Esophagus squamous epithelium (tissue), 5 donors: ENCODE results near the gene RGS6. TPM values are rescaled to one million over a fixed set of nuclear protein-coding genes. Genes with fewer than 3 reads are reported as not detected.

Experiments used
- DNase-seq: peaks from one replicate; lab custom pipeline; 2025; lab: John Stamatoyannopoulos, UW
- H3K27ac ChIP-seq, 4 donors: fragments of 200-600 bp; sonication (generic); one replicate each; pipeline ENCODE4 v1.5.1; 2016 to 2019; ENCODE audit warnings: mild to moderate bottlenecking in 1 of 4
- H3K27me3 ChIP-seq, 4 donors: fragments of 200-600 bp; sonication (generic); 1 replicate in 3 of 4; 2 replicates in 1 of 4; pipeline versions ENCODE4 v1.5.1 to v1.6.0; 2017 to 2021; ENCODE audit warnings: antibody characterized with exemption in 1 of 4
- H3K36me3 ChIP-seq, 3 donors: fragments of 200-600 bp; sonication (generic); one replicate each; pipeline ENCODE4 v1.5.1; 2016 to 2019
- H3K4me1 ChIP-seq, 3 donors: fragments of 200-600 bp; sonication (generic); one replicate each; pipeline ENCODE4 v1.5.1; 2017 to 2019
- H3K4me3 ChIP-seq, 4 donors: fragments of 200-600 bp; sonication (generic); 1 replicate in 3 of 4; 2 replicates in 1 of 4; pipeline ENCODE4 v1.5.1; 2016 to 2019; ENCODE audit warnings: mild to moderate bottlenecking in 2 of 4, moderate library complexity in 1 of 4
- H3K9me3 ChIP-seq, 3 donors: fragments of 200-600 bp; sonication (generic); one replicate each; pipeline ENCODE4 v1.5.1; 2016 to 2019
- POLR2A ChIP-seq, 4 donors: fragments of 450-650 bp; IDR thresholded peaks; one replicate each; pipeline ENCODE4 v1.6.1; 2017; ENCODE audit warnings: antibody characterized with exemption in 4 of 4, mild to moderate bottlenecking in 4 of 4, moderate library complexity in 3 of 4
- WGBS, 2 donors: methylation state at CpG; one replicate each; pipeline ENCODE4 v1.1.5; 2018; 5-methylcytosine and 5-hydroxymethylcytosine counted together
- intact Hi-C: fragments of 100-400 bp; cut with DNase I; formaldehyde crosslinking; loops from one replicate; pipeline ENCODE4 v1.15.0; 2022
- total RNA-seq, 4 donors: library from RNA; depleted of rRNA; stranded (reverse); fragments of >200 nt; gene quantifications; one replicate each; pipeline ENCODE4 v1.1.0, GENCODE V29; 2016
- TF ChIP-seq, protein P1 (sequence below), 6 experiments: fragments of 450-650 bp in 4 of 6; fragments of 200-600 bp in 2 of 6; sonication (generic) in 2 of 6; IDR thresholded peaks; one replicate each; pipeline ENCODE4 v1.5.1; 2016 to 2019; ENCODE audit warnings: antibody characterized with exemption in 6 of 6, mild to moderate bottlenecking in 4 of 6, moderate library complexity in 4 of 6
- donor health status: DM: yes; HTN: yes; CAD: no.

Gene RGS6
- total RNA-seq, 4 donors from 2014 or later, result 0.06 to 0.76 (median 0.66) TPM; not detected in 1

DNA sequence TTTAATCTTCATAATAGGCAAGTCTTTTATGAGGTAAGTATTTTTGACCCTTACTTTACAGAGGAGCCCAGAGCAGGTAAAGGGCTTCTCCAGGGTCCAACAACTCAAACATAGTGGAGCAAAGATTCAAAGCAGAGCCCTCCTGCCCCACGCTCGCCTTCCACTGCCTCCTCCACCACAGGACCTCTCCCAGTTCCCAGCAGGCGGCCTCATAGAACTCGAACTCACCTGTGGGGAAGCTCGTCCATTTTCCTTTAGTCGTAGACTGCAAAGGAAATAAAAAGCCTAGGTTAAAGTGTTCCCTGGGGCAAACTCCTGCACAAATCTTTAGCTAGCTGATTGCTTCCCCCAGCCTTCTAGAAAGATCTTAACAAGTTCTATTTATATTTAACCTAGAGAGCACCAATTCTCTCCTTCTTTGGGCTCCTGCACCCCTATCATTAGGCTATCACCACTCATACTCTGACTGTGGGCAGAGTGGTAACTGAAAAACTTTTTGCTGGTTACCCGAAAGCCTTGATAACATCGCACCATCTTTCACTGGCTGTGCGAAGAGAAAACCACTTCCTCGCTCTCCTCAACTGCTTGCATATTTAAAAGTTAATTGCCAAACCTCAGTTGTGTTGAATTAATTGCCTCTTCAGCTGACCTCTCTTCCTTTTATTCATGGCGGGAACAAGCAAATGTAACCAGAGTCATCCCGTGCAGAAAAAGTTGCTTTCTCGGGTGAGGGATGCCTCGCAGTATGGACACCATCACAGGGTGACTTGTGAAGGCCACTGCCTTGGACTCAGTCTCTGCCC lies 662.1 kb downstream of the RGS6 start:
- peaks cover 0 to 16% (median 0%) of the 10 kb centered on the region in 4 donors for H3K27me3 ChIP-seq
- intact Hi-C loops, result no loop called here
- 72 to 73% methylated on average over 12 to 14 of the region's 14 CpGs for WGBS, 2 donors
- no peaks in the 10 kb centered on the region for H3K9me3 ChIP-seq
- TF ChIP-seq, protein P1, sequence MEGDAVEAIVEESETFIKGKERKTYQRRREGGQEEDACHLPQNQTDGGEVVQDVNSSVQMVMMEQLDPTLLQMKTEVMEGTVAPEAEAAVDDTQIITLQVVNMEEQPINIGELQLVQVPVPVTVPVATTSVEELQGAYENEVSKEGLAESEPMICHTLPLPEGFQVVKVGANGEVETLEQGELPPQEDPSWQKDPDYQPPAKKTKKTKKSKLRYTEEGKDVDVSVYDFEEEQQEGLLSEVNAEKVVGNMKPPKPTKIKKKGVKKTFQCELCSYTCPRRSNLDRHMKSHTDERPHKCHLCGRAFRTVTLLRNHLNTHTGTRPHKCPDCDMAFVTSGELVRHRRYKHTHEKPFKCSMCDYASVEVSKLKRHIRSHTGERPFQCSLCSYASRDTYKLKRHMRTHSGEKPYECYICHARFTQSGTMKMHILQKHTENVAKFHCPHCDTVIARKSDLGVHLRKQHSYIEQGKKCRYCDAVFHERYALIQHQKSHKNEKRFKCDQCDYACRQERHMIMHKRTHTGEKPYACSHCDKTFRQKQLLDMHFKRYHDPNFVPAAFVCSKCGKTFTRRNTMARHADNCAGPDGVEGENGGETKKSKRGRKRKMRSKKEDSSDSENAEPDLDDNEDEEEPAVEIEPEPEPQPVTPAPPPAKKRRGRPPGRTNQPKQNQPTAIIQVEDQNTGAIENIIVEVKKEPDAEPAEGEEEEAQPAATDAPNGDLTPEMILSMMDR (IDR thresholded peaks at IDR 0.05), result no peak
- TF ChIP-seq POLR2A (IDR thresholded peaks at IDR 0.05), result no peak
- DNase-seq, result no peak
- H3K4me1 ChIP-seq, result no peaks in the 10 kb centered on the region
- H3K4me3 ChIP-seq, result no peak overlapping the region
- H3K27ac ChIP-seq, result no peak overlapping the region
- no peaks in the 10 kb centered on the region for H3K36me3 ChIP-seq

DNA sequence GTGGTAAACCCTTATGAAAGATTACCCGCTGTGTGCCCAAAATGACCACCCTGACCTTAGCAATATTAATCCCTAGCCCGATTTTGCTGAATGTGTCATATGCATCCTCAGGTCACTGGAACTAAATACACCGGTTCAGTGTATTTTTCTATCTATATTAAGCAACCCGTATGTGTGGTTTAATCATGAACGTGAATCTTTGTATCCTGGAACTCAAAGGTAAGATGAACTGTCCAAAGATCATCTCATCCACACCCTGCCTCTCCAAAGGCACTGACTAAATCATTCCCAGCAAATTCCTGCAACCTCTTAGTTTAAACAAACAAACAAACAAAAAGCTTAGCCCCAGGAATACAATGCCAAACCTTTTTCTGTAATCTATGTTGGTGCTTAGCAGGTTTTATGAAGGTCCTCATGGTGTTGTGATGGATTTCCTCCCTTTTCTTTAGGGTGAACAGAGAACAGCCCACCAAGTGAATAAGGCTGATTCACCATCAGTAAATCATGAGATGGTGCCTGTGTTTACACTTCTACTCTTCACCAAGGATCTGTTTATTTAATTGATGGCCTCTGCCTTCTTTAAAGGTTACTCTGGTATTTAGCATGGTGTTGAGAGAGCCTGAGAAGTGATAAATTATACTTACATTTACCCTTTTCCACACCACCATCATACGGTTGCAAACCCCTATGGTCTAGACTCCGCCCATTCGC lies 663.1 kb downstream of the RGS6 start:
- no peaks in the 10 kb centered on the region for H3K4me1 ChIP-seq
- H3K27ac ChIP-seq, result no peak overlapping the region
- H3K9me3 ChIP-seq, result no peaks in the 10 kb centered on the region
- intact Hi-C loops, result no loop called here
- H3K4me3 ChIP-seq, result no peak overlapping the region
- no peak for DNase-seq
- peaks cover 0 to 22% (median 0%) of the 10 kb centered on the region in 4 donors for H3K27me3 ChIP-seq
- H3K36me3 ChIP-seq, result no peaks in the 10 kb centered on the region
- WGBS, 2 donors, result 92 to 96% methylated on average over 8 of the region's 8 CpGs
- no peak for TF ChIP-seq POLR2A (IDR thresholded peaks at IDR 0.05)
- TF ChIP-seq, protein P1 (IDR thresholded peaks at IDR 0.05), result no peak

DNA sequence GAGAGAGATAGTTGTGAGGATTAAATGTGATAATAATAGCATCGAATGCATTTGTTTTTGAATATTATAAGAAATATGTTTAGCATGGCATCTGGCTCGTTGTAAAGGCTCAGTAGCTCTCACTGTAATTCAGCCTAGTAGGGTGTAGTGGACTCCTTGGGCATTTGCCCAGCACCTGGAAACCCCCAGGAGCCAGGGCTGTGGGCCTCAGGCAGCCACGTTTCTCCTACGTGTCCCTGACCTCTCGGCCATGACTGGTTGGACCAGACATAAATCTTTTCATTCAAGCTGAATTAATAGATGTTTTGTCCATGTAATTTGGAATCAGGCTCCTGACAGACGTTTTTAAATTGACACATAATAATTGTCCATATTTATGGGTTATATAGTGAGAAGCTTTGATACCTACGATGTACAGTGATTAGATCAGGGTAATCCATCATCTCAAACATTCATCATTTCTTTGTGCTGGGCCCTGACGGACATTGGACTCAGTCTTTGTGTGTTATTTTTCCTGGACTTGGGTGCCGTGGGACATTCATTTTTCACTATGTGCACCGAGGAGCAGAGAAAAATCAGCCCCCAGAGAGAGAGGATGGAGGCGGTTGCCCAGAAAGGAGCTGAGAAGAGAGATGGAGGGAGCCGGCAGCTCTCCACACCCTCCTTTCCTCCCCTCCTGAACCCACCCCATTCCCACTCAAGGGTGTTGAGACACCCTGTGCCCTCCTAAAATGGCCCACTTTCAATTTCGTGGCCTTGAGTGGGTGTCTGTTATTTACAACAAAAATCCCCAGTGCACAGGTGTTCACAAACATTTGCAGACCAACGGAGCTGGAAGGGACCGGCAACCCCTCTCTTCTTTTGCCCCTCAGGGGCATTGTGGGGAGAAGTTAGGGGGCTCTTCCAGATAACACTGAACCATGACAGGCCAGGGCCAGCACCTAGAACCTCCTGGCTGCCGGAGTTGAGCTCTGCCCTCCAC lies 665.3 kb downstream of the RGS6 start:
- no peaks in the 10 kb centered on the region for H3K9me3 ChIP-seq
- no peak for DNase-seq
- H3K4me3 ChIP-seq, result no peak overlapping the region
- TF ChIP-seq POLR2A (IDR thresholded peaks at IDR 0.05), result no peak
- TF ChIP-seq, protein P1 (IDR thresholded peaks at IDR 0.05), result no peak
- no peaks in the 10 kb centered on the region for H3K4me1 ChIP-seq
- peaks cover 0 to 22% (median 0%) of the 10 kb centered on the region in 4 donors for H3K27me3 ChIP-seq
- no peaks in the 10 kb centered on the region for H3K36me3 ChIP-seq
- no peak overlapping the region for H3K27ac ChIP-seq
- intact Hi-C loops, result no loop called here
- WGBS, 2 donors, result 54 to 73% methylated on average over 16 of the region's 16 CpGs

DNA sequence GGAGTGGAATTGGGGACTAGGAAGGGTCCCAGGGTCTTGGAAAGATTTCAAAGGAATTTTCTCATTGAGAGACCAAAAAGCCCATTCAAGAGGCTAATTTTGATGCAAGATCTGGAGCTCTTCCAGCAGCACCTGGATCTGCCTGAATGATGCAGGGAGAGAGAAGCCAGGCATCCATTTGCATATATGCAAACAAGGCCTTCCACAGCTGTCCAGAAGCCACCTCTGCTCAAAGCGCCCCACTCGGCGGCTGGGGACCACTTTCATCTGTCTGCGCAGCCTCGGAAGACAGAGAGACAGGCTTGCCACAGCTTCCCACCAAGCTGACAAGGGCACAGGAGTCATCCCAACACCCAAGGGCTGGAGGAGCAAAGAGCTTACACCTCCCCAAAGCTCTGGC lies 666.1 kb downstream of the RGS6 start:
- no peak for DNase-seq
- Histone ChIP-seq H3K27ac (no peak overlapping the region), H3K27me3 (peaks cover 0 to 22% (median 0%) of the 10 kb centered on the region in 4 donors), H3K4me3 (no peak overlapping the region), H3K36me3 (no peaks in the 10 kb centered on the region), H3K9me3 (no peaks in the 10 kb centered on the region), H3K4me1 (no peaks in the 10 kb centered on the region)
- intact Hi-C loops, result no loop called here
- WGBS, 2 donors, result 86% methylated on average over 5 of the region's 5 CpGs; no CpG with 5 or more reads in 1 of the 2 donors
- TF ChIP-seq POLR2A (IDR thresholded peaks at IDR 0.05), result no peak
- TF ChIP-seq, protein P1 (IDR thresholded peaks at IDR 0.05), result no peak
